GM18526 (cell line): Measurements from ENCODE around the gene STOML1.

Experiments used
- POLR2A ChIP-seq: IDR thresholded peaks from 3 replicates; pipeline ENCODE4 v1.6.1; 2011; ENCODE audit not compliant: insufficient read length; ENCODE audit errors: extremely low read depth

STOML1 gene

DNA sequence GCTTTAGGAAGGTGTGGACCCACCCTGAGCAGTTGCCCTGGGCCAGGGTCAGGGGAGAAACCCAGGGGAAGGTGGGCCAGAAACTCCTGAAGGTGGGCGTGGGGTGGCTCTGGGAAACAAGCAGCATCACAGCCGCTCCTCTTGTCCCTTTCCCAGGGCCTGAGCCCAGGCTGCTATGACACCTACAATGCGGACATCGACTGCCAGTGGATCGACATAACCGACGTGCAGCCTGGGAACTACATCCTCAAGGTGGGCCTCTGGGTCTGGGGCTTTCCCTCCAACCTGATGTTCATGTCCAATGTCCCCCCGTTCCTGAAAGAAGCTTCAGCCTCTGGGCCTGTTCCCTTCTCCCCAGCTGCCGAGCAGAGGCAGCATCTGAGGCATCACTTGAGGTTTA is 44.4 kb downstream of the STOML1 start:
- no peak for TF ChIP-seq POLR2A

DNA sequence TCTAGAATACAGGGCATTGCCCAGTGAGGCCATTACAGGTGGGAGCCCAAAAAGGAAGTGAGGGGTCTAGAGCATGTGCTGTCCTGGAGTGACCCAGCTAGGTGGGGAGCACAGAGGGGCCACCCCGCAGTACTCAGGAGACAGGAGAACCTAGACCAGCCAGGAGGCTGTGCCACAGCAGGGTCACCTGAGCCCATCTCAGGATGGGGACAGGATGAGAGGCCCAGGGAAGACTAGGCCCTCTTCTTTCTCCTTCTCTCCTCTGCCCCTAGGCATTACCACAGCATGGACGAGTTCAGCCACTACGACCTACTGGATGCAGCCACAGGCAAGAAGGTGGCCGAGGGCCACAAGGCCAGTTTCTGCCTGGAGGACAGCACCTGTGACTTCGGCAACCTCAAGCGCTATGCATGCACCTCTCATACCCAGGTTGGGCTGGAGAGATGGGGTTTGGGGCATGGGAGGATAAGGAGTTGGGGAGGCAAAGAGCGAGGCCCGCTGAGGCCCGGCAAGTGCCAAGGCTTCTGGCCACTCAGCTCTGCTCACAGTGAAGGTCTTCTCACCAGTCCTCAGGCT is 45.2 kb downstream of the STOML1 start:
- no peak for TF ChIP-seq POLR2A

DNA sequence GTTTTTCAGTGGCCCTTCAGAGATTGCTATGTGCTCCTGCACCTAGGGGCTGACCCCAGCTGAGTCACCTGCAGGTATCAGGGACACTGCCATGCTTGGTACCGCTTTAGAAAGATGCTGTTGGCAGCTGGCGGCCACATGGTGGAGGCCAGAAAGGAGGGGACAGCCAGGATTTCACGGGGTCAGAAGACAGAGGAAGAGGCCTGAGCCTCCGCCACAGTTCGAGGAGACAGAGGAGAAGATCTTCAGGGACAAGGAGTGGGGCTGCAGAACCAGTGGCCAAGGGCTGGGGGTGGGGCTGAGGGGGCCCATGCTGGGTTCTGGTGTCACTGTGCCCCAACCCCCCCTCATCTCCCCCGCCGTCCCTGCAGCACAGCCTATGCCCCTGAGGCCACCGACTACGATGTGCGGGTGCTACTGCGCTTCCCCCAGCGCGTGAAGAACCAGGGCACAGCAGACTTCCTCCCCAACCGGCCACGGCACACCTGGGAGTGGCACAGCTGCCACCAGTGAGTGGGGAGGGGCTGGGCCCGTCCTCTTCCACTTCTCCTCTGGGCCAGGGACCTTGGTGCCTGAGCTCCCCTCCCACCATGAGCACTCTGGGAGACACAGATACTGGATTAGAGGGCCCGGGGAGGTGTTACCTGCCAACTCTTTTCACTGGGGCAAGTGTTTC is 45.9 kb downstream of the STOML1 start:
- TF ChIP-seq POLR2A = no peak

DNA sequence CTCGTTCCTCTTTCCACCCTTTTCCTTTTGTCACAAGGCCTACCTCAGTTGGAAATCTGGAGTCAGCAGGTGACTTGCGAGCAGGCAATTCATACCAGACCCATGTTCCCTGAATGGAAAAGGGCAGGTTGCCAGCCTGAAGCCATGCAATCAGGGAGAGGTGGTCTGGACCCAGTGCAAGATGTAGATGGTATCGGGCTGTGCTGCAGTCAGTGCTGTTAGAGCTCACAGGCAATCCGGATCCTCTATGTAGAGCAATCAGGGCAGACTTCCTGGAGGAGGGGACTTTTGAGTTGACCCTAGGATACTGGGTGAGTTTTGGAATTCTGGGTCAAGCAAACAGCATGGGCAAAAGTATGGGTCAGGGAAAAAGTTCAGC is 47.0 kb downstream of the STOML1 start:
- TF ChIP-seq POLR2A = no peak

DNA sequence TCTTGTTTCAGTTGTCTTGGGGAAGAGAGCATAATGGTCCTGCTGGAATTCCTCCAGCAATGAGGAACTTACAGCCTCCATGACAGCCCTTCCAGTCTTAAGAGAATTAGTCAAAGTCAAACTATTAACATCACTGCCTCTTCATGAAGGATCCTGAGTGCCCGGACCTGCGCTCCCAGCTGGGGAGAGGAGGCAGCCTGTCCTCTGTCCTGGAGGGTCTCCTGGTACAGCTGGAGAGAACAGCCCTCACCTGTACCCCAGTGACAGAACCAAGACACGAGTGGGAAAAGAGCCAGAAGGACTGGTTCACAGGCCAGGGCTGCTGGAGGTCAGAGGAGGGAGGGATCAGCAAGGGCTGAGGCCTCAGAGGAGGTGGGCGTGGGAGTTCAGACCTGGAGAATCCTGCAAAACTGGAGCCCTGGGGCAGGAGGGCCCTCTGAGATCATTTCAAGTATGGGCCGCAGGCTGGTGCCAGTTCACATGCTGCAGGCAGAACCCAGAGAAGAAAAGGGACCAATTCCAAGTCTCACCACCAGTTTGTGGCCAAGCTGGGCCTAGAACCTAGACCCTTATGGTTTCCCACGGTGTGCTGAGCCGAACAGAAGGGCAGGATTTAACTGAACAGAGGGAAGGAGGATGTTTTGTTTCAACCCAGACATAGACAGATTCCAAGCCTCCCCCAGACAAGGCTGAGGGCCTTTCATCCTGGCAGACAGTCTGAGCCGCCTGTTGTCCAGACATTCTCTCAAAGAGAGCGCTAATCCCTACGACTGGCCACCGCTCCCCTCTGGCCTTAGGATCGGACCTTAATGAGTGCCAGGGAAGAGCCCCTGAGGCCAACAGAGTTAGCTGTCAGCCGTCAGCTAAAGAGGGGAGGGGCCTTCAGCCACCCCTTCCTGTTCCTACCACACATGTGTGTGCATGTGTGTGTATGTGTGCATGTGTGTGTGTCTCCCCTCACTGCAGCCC is 47.6 kb downstream of the STOML1 start:
- no peak for TF ChIP-seq POLR2A

DNA sequence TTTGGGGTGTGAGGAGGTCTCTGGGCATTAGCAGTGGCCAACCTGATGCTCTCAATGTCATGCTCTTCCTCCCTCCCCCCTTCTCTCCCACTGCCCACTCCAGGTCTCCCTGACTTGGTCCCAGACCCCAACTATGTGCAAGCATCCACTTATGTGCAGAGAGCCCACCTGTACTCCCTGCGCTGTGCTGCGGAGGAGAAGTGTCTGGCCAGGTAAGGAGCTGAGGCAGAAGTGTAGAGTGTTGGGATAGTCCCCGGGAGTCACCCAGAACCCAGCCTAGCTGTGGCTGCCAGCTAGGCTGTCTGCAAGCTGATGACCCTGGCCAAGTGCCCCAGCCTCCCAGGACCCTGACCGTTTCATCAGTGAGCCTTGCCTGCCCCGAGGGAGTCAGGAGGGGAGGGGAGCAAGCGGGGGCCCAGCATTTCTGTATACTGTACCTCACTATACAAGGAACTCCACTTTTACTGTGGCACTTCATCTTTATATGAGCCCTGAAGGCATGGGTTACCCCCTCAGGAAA is 49.3 kb downstream of the STOML1 start:
- no peak for TF ChIP-seq POLR2A

DNA sequence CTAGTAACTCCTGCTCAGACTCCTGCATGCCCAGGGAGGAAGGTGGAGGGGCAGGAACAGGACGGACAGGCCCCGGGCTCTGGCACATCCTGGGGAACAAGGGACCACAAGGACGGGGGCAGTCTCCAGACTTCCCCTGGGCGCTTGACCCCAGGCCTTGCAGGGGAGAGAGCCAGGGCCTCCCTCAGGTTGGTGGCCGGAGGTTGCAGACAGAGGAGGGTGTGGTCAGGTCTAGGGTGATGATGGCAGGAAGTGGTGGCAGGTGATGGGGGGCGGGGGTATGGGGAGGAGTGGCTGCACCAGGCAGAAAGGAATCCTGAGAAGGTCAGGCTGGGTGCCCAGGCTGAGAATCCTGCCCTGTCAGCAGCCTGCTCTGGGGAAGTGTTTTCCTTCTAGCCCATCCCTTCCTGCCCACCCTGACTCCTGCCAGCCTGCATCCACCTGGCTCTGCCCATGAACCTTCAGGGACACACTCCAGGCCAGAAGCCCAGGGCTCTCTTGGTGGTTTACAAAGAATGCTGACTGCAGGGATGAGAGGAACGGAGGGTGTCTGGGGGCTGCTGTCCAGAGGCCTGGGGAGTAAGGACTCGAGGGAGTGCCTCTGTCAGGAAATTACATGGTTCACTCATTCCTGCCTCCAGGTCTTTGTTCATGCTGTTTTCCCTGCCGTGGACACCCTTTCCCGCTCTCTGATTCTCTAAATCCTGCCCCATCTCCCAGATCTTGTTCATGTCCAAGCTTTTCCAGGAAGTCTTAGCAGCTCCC is 50.0 kb downstream of the STOML1 start:
- no peak for TF ChIP-seq POLR2A

DNA sequence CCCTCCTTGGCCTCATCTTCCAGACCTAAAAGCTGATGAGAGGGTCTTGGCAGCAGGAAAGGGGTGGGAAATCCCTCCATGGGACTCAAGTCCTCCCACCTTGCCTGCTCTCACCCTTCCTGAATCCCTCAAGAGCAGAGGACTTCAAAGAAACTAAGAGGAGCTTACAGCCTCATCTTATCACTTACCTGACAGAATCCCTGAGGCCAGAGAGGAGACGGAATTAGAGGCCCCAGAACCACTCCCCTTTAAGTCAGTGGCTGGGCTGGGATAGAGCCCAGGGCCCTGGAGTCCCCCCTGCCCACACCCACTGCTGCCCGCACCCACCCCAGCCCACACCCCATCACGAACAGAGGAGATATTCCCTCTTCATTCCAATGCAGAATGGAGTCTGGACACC is 50.6 kb downstream of the STOML1 start:
- no peak for TF ChIP-seq POLR2A

DNA sequence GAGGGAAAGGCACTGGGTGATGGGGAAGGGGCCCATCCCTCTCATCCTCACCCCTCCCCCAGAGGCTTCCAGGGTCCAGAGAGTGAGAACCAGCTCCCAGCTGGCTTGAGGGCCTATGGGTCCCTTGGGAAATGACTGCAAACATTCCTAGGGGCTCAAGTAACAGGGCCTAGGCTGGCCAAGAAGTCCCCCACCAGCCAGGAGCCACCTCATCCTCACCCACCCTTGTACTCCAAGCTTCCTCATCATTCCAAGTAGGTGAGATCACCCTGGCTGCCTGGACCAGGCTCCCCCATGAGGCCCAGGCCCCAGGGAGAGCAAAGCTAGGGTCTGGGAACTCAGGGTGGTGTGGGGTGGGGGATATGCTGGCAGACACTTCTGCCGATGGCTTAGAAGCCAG is 51.1 kb downstream of the STOML1 start:
- no peak for TF ChIP-seq POLR2A

DNA sequence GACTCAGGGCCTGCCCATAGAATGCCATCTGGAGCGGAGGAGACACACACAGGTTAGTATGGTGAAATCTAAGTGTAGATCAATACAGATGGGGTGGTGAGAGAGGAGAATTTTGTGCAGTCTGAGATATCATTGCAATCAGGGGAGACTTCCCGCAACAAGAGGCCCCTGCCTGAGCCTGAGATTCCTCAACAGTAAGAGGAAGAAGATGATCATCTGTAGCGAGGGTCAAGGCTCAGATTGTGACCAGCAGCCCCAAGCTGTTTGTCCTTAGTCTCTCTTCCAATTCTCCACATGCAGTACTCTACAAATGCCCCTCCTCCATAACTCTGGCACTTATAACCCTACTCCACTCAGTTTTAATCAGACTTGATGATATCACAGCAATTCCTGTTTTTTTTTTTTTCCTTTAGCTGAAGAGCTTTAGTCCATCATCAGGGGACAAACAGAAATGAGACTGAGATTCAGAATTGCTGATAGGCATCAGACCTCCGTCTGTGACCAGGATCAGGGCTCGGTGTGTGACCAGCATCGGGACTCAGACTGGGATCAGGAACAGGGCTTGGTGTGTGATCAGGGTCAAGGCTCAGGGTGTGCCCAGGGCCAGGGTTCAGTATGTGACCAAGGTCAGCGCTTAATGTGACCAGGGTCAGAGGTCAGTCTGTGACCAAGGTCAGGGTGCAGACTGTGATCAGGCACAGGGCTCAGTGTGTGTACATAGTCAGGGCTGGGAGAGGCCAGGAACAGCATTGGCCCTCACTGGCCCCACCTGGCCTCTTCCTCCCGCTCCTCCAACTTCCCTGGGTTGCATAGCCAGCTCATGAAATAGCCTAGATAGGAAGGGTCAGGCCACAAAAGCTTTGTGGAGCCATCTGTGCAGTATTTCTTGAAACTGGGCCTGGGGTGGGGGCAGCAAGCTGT is 51.8 kb downstream of the STOML1 start:
- no peak for TF ChIP-seq POLR2A

DNA sequence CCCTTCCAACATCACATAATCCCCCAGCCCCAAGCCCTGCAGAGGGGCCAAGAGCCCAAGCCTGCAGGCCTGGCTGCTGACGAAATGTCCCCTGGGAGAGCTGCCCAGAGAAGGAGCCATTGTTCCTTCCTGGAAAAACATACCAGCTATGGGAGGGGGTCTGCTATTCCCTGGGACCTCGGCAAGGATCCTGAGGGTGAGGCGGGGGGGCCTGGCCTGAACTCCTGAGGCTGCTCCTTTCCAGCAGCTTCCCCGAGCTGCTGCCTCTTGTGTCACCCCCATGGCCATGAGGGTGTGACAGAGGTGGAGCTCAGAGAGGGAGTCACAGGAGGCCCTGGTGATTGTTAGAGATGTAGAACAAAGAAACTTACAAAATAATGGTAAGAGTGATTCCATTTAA is 53.0 kb downstream of the STOML1 start:
- no peak for TF ChIP-seq POLR2A

DNA sequence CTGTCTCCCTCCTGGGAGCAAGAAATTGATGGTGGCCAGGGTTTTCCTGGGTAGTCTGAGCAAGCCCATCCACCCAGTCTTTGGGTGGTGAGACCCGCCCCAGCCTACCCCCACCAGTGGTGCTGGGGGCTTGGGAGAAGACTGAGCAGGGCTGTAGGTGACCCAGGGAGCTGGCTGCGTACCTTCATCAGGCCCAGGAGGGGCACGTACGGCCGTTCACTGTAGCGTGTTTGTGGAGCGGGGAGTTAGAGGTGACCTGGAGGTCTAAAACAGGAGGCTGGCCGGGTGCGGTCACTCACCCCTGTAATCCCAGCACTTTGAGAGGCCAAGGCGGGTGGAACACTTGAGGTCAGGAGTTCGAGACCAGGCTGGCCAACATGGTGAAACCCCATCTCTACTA is 54.4 kb downstream of the STOML1 start:
- TF ChIP-seq POLR2A = no peak

DNA sequence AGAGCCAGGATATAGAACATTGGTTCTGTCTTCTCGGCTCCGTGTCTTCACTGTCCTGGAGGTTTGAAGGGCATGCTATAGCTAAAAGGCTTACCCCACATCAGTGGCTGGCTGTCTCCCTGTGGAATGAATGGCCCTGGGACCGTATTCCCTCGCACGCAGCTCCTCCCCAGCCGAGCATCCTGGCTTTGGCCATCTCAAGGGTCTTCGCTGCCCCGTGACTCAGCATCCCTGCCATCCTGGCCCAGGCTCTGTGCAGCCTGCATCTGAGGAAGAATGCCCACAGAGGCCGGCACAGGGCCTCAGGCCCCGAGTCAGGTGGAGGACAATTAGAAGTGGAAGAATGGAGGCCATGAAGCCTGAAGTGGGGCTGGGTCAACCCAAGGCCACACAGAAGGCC is 54.8 kb downstream of the STOML1 start:
- TF ChIP-seq POLR2A = no peak

DNA sequence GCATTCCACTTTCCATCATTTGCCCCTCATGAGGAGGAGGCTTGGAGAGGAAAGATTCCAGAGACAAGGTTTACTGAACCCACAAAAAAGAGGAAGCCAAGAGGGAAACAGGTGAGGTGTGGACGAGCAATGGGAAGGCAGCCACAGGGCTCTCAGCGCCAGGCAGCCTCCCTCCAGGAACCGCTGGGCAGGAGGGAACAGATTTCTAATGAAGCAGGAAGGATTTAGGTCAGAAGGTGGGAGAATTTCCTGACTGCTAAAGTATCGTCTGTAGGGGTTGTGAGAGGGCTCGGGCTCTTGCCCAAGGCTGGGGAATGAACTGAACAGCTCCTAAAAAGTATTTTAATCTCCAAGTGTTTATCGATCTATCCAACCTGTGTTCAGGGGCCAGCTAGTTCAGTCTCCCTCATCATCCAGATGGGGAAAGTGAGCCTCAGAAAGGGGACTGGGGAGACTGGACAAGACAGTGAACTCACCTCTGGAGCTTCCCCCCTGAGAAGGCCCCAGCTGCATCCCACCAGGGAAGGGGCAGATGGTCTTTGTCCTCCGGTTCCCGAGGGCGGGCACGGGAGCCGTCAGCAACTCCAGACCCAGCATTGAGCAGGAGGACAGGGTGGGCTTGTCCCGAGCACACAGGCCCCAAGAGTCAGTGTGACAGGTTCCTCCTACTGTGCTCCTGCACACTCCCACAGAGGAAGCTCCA is 55.4 kb downstream of the STOML1 start:
- no peak for TF ChIP-seq POLR2A

DNA sequence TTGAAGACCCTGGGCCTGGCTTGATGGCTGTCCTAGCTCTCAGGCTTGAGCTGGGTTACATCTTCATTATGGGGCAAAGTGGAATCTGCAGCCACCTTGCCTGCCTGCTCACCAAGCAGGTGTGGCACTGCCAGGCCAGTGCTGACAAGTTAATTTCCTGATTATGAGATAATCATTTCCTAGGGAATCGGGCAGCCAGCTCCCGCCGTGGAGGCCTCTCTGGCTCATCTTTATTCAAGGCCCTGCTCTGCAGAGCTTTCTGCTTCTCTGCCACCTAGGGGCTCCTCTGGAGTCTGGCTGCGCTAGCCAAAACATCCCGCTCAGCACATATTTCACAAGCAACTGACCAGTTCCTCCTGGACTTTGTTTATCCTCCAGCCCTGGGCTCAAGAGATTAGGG is 55.9 kb downstream of the STOML1 start:
- TF ChIP-seq POLR2A = no peak
